Hepatocyte (in vitro differentiated cells): ENCODE results near the gene TMEM161B.

Experiments
- EZH2 ChIP-seq: fragments of 200-600 bp; sonication (generic); IDR thresholded peaks from 2 replicates; pipeline ENCODE4 v1.6.1; 2016; ENCODE audit warnings: antibody characterized with exemption, mild to moderate bottlenecking, borderline replicate concordance
- TF ChIP-seq, protein P1 (sequence below): fragments of 200-600 bp; sonication (generic); IDR thresholded peaks from 2 replicates; pipeline ENCODE4 v1.5.1; 2016; ENCODE audit warnings: antibody characterized with exemption, mild to moderate bottlenecking; ENCODE audit not compliant: poor library complexity

DNA sequence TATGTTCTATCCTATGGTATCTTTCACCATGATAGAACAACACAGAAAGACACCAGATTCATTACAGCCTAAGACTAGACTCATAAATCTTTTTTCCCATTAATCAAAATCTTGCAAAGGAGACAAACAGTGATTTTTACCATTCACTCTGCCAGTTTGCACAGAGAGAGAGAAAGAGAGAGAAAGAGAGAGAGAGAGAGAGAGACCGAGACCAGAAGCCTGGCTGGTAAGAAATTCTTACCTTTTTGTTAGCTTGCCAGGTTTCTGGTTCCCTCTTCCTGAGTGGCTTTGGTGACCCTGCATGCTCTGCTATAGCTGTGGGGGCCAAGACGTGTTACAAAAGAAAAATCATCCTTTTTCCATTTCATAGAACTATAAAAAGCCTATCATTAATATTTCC is 18.6 kb downstream of the TMEM161B start:
- TF ChIP-seq, protein P1, sequence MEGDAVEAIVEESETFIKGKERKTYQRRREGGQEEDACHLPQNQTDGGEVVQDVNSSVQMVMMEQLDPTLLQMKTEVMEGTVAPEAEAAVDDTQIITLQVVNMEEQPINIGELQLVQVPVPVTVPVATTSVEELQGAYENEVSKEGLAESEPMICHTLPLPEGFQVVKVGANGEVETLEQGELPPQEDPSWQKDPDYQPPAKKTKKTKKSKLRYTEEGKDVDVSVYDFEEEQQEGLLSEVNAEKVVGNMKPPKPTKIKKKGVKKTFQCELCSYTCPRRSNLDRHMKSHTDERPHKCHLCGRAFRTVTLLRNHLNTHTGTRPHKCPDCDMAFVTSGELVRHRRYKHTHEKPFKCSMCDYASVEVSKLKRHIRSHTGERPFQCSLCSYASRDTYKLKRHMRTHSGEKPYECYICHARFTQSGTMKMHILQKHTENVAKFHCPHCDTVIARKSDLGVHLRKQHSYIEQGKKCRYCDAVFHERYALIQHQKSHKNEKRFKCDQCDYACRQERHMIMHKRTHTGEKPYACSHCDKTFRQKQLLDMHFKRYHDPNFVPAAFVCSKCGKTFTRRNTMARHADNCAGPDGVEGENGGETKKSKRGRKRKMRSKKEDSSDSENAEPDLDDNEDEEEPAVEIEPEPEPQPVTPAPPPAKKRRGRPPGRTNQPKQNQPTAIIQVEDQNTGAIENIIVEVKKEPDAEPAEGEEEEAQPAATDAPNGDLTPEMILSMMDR = no peak
- no peak for TF ChIP-seq EZH2
